NCI-H446 treated with DMSO at 0.1 percent for 48 hours (cell line): ENCODE data around the gene APBB2.

Source experiments
- DNase-seq: peaks from one replicate; lab custom pipeline; 2025; lab: John Stamatoyannopoulos, UW

APBB2 gene

GRCh38 chr4:41214136-41214824, at the start of gene APBB2:
Gene APBB2 (minus strand): TSS chr4:41214542. CDS start chr4:41033254, 181,288 bp downstream.
- peak; percentile 72 for DNase-seq

GRCh38 chr4:41262198-41262597, 47.9 kb upstream of the APBB2 start:
- no peak for DNase-seq

- DNase-seq, result no peak
These were observed 45.9 kb upstream of the APBB2 start for GRCh38 chr4:41260116-41260733.

GRCh38 chr4:41258783-41259182, 44.4 kb upstream of the APBB2 start:
- DNase-seq, result peak; percentile 40

GRCh38 chr4:41257906-41258305, 43.6 kb upstream of the APBB2 start:
- no peak for DNase-seq

- no peak for DNase-seq
These were observed 43.0 kb upstream of the APBB2 start for GRCh38 chr4:41257257-41257901.

- DNase-seq, result peak; percentile 60
These were observed 42.5 kb upstream of the APBB2 start, which contains the start of gene UCHL1 for GRCh38 chr4:41256740-41257256. Gene UCHL1 (plus strand): TSS chr4:41256928. CDS start chr4:41256977, 49 bp downstream.

- DNase-seq, result no peak
These were observed 41.9 kb upstream of the APBB2 start for GRCh38 chr4:41256131-41256739.

- no peak for DNase-seq
These were observed 31.6 kb upstream of the APBB2 start for GRCh38 chr4:41245983-41246382.

GRCh38 chr4:41241919-41242318, 27.6 kb upstream of the APBB2 start:
- DNase-seq, result no peak

GRCh38 chr4:41236508-41236907, 22.2 kb upstream of the APBB2 start:
- no peak for DNase-seq

GRCh38 chr4:41236032-41236431, 21.7 kb upstream of the APBB2 start:
- no peak for DNase-seq

GRCh38 chr4:41232856-41233255, 18.5 kb upstream of the APBB2 start:
- DNase-seq, result no peak

- no peak for DNase-seq
These were observed 18.1 kb upstream of the APBB2 start for GRCh38 chr4:41232406-41232805.

GRCh38 chr4:41227902-41228301, 13.6 kb upstream of the APBB2 start:
- no peak for DNase-seq

GRCh38 chr4:41221850-41222645, 7.7 kb upstream of the APBB2 start:
- DNase-seq, result no peak

GRCh38 chr4:41219421-41219950, 5.1 kb upstream of the APBB2 start:
- DNase-seq, result no peak

GRCh38 chr4:41218703-41219102, 4.4 kb upstream of the APBB2 start:
- DNase-seq, result no peak

- no peak for DNase-seq
These were observed 3.0 kb upstream of the APBB2 start for GRCh38 chr4:41217374-41217773.

- no peak for DNase-seq
These were observed 2.6 kb upstream of the APBB2 start for GRCh38 chr4:41217020-41217333.

- DNase-seq, result no peak
These were observed 2.1 kb upstream of the APBB2 start for GRCh38 chr4:41216294-41217019.
